BE2C (cell line): ENCODE measurements around the gene TCEAL7.
"Not testable (repeated sequence)": the region's sequence is repeated elsewhere in the genome, so short reads cannot be mapped to it uniquely, and the experiment has no call there.

Experiments
- DNase-seq: peaks from one replicate; pipeline ENCODE4 v3.0.0-alpha.2; 2020
- H3K27me3 ChIP-seq: fragments of 250-450 bp; sonication (Bioruptor Pico); 2 replicates; pipeline ENCODE4 v1.5.1; 2020; ENCODE audit warnings: mild to moderate bottlenecking
- H3K36me3 ChIP-seq: fragments of 250-450 bp; sonication (Bioruptor Pico); 2 replicates; pipeline ENCODE4 v1.5.1; 2020; ENCODE audit warnings: mild to moderate bottlenecking
- H3K4me1 ChIP-seq: fragments of 250-450 bp; sonication (Bioruptor Pico); 2 replicates; pipeline ENCODE4 v1.5.1; 2020
- H3K4me3 ChIP-seq: 2 replicates; pipeline ENCODE4 v1.5.1; 2011; ENCODE audit warnings: low read depth, low read length
- H3K9me3 ChIP-seq: fragments of 250-450 bp; sonication (Bioruptor Pico); 2 replicates; pipeline ENCODE4 v1.5.1; 2020
- CTCF ChIP-seq: IDR thresholded peaks from 2 replicates; pipeline ENCODE4 v1.5.1; 2012; ENCODE audit warnings: mild to moderate bottlenecking, low read depth, low read length

Gene TCEAL7

GRCh38 chrX:103356130-103356798 lies 26.2 kb downstream of the TCEAL7 start, which contains the start of gene TCEAL9:
Gene TCEAL9 (plus strand): TSS chrX:103356506. CDS start chrX:103357685, 1,179 bp downstream.
- Histone ChIP-seq H3K4me1 (no peaks in the 10 kb centered on the region), H3K4me3 (peak within 1 kb of the TSS; percentile 91), H3K27me3 (no peaks in the 10 kb centered on the region), H3K9me3 (no peaks in the 10 kb centered on the region), H3K36me3 (no peaks in the 10 kb centered on the region)
- DNase-seq: peak; percentile 58
- no peak for TF ChIP-seq CTCF

GRCh38 chrX:103356858-103357257 lies 26.8 kb downstream of the TCEAL7 start:
- no peaks in the 10 kb centered on the region for H3K27me3 ChIP-seq
- no peak for TF ChIP-seq CTCF
- no peaks in the 10 kb centered on the region for H3K36me3 ChIP-seq
- H3K4me1 ChIP-seq: no peaks in the 10 kb centered on the region
- DNase-seq: peak; percentile 13
- H3K4me3 ChIP-seq: peak overlapping the region; percentile 91
- H3K9me3 ChIP-seq: no peaks in the 10 kb centered on the region

GRCh38 chrX:103357871-103358270 lies 27.8 kb downstream of the TCEAL7 start:
- H3K9me3 ChIP-seq: no peaks in the 10 kb centered on the region
- no peaks in the 10 kb centered on the region for H3K27me3 ChIP-seq
- TF ChIP-seq CTCF: no peak
- H3K4me1 ChIP-seq: no peaks in the 10 kb centered on the region
- H3K36me3 ChIP-seq: no peaks in the 10 kb centered on the region
- H3K4me3 ChIP-seq: no peak overlapping the region; the same call in 1 of the 2 replicates
- no peak for DNase-seq

DNA sequence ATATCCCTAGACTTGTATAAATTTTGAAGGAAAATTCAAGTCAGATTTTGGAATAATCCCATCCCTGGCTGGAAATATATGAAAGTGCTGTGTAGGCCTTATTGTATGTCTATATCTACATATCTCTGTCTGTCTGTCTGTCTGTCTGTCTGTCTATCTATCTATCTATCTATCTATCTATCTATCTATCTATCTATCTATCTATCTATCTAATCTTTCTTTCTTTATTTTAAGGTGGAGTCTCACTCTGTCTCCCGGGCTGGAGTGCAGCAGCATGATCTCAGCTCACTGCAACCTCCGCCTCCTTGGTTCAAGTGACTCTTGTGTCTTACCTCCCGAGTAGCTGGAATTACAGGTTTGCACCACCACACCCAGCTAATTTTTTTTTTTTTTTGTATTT lies 29.6 kb downstream of the TCEAL7 start:
- not testable (repeated sequence) for H3K4me3 ChIP-seq, H3K36me3 ChIP-seq, H3K4me1 ChIP-seq, H3K9me3 ChIP-seq, H3K27me3 ChIP-seq, DNase-seq

- Histone ChIP-seq H3K4me1 (no peaks in the 10 kb centered on the region), H3K9me3 (no peaks in the 10 kb centered on the region), H3K27me3 (no peaks in the 10 kb centered on the region), H3K36me3 (no peaks in the 10 kb centered on the region), H3K4me3 (no peak overlapping the region)
- DNase-seq: peak; percentile 57
- TF ChIP-seq CTCF: no peak
These were observed 30.1 kb downstream of the TCEAL7 start for GRCh38 chrX:103360092-103360491.

DNA sequence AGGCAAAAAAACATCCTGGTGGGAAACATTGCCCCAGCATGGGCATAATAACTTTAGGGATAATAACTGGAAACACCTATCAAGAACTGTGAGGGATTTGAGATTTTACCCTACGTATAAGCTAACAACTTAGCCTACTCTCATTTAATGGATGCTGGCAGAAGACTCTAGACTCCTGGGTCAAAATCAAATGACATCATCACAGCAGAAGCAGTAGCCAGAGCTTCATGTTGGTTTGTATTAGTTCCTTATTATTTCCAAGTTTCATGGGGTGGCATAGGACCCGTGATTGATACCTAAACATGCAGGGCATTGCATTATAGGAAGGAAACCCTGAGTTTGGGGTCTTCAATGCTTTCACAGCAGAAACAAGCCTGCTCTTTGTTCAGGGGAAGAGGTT lies 30.9 kb downstream of the TCEAL7 start:
- Histone ChIP-seq H3K4me3 (no peak overlapping the region), H3K36me3 (no peaks in the 10 kb centered on the region), H3K4me1 (no peaks in the 10 kb centered on the region), H3K27me3 (no peaks in the 10 kb centered on the region), H3K9me3 (no peaks in the 10 kb centered on the region)
- no peak for TF ChIP-seq CTCF
- DNase-seq: no peak
